Neural progenitor cell (in vitro differentiated cells): ENCODE data around the gene ING5.

ENCODE experiments used
- CTCF ChIP-seq: fragments of 200-600 bp; sonication (generic); IDR thresholded peaks from 2 replicates; pipeline ENCODE4 v1.5.1; 2017; ENCODE audit warnings: antibody characterized with exemption, mild to moderate bottlenecking
- EZH2 ChIP-seq: fragments of 200-600 bp; sonication (generic); IDR thresholded peaks from 2 replicates; pipeline ENCODE4 v1.6.1; 2017; ENCODE audit warnings: antibody characterized with exemption, mild to moderate bottlenecking, moderate library complexity
- EZH2phosphoT487 ChIP-seq: fragments of 200-600 bp; sonication (generic); IDR thresholded peaks from 2 replicates; pipeline ENCODE4 v1.6.1; 2017; ENCODE audit warnings: antibody characterized with exemption

- TF ChIP-seq CTCF, result no peak
- TF ChIP-seq EZH2, result no peak
- TF ChIP-seq EZH2phosphoT487, result no peak
Observed at GRCh38 chr2:241769819-241770184, 68.0 kb downstream of the ING5 start.
